Ovary (tissue), 3 donors: ENCODE data around the gene SOX5.

Experiments used
- EP300 ChIP-seq: sonication (generic); formaldehyde crosslinking; IDR thresholded peaks from one replicate; pipeline ENCODE4 v1.6.1; 2017; ENCODE audit warnings: antibody characterized with exemption
- TF ChIP-seq, protein P1 (sequence below), 3 donors: fragments of 450-650 bp in 2 of 3; fragments of 200-600 bp in 1 of 3; IDR thresholded peaks; one replicate each; pipeline versions ENCODE4 v1.5.1 to v1.8.0; 2016 to 2022; ENCODE audit warnings: antibody characterized with exemption in 3 of 3, mild to moderate bottlenecking in 1 of 3
- donor health status: DM: no; HTN: no; CAD: no.

DNA sequence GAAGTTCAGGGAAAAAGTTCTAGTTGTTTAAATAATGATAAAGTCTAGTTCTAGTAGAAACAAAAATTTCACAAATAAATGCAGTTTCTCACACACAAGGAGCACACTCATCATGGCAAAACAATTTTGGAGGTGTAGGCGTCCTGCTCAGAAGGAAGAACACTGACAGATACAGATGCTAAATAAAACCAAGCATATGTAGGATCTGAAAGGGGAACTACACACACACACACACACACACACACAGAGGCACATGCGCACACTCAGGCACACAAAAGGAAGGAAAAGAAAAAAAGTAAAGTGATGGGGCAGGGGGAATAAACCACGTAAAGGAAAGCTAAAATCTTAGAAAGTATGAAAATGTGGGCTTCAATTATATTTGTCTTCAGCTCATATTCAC lies 117.7 kb downstream of the SOX5 start:
- TF ChIP-seq, protein P1, sequence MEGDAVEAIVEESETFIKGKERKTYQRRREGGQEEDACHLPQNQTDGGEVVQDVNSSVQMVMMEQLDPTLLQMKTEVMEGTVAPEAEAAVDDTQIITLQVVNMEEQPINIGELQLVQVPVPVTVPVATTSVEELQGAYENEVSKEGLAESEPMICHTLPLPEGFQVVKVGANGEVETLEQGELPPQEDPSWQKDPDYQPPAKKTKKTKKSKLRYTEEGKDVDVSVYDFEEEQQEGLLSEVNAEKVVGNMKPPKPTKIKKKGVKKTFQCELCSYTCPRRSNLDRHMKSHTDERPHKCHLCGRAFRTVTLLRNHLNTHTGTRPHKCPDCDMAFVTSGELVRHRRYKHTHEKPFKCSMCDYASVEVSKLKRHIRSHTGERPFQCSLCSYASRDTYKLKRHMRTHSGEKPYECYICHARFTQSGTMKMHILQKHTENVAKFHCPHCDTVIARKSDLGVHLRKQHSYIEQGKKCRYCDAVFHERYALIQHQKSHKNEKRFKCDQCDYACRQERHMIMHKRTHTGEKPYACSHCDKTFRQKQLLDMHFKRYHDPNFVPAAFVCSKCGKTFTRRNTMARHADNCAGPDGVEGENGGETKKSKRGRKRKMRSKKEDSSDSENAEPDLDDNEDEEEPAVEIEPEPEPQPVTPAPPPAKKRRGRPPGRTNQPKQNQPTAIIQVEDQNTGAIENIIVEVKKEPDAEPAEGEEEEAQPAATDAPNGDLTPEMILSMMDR (IDR thresholded peaks at IDR 0.05), result no peak
- TF ChIP-seq EP300, result no peak
